ENCODE results near the gene EFCAB11.

DNA sequence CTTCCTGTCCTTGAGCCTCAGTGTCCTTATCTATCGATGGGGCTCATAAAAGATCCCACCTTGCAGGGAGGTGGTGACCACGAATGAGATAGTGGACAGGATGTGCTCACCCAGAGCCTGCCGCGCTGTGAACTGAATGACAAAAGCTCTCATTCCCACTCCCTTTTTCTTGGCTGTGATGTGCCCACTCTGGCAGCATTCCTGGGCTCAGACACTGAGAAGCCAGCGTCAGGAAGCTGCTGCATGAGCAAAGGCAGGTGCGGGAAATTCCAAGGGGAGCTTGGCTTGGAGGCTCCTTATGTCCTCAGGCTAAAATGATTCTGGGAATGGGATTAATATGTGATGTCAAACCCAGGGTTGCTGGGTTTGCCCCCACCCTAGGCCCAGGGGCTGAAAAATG lies 61.6 kb downstream of the EFCAB11 start:
- TF ChIP-seq, protein P1, sequence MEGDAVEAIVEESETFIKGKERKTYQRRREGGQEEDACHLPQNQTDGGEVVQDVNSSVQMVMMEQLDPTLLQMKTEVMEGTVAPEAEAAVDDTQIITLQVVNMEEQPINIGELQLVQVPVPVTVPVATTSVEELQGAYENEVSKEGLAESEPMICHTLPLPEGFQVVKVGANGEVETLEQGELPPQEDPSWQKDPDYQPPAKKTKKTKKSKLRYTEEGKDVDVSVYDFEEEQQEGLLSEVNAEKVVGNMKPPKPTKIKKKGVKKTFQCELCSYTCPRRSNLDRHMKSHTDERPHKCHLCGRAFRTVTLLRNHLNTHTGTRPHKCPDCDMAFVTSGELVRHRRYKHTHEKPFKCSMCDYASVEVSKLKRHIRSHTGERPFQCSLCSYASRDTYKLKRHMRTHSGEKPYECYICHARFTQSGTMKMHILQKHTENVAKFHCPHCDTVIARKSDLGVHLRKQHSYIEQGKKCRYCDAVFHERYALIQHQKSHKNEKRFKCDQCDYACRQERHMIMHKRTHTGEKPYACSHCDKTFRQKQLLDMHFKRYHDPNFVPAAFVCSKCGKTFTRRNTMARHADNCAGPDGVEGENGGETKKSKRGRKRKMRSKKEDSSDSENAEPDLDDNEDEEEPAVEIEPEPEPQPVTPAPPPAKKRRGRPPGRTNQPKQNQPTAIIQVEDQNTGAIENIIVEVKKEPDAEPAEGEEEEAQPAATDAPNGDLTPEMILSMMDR (IDR thresholded peaks at IDR 0.05): no peak
- TF ChIP-seq POLR2AphosphoS5 (IDR thresholded peaks at IDR 0.05): no peak

Data from gastroesophageal sphincter (tissue), 3 donors.